Lower lobe of right lung (tissue), 2 donors: Measurements from ENCODE around the gene ARHGEF1. TPM values are rescaled to one million over a fixed set of nuclear protein-coding genes. Genes with fewer than 3 reads are reported as not detected.

Source experiments
- ATAC-seq, 2 donors: fragments of 200-7000 bp; cut with Tn5 transposase; one replicate each; pipeline ENCODE4 v1.9.1; 2020 to 2022; ENCODE audit warnings: mild to moderate bottlenecking in 2 of 2, moderate library complexity in 2 of 2
- DNase-seq: peaks from one replicate; pipeline ENCODE4 v3.0.0-alpha.2; 2020
- H3K27ac ChIP-seq: fragments of 200-600 bp; one replicate; pipeline ENCODE4 v1.8.0; 2022
- H3K27me3 ChIP-seq: fragments of 200-600 bp; one replicate; pipeline ENCODE4 v1.8.0; 2022; ENCODE audit warnings: low read depth
- H3K36me3 ChIP-seq: fragments of 200-600 bp; one replicate; pipeline ENCODE4 v1.8.0; 2022; ENCODE audit warnings: mild to moderate bottlenecking
- H3K4me1 ChIP-seq: fragments of 200-600 bp; one replicate; pipeline ENCODE4 v1.8.0; 2022
- H3K4me3 ChIP-seq: fragments of 200-600 bp; one replicate; pipeline ENCODE4 v1.8.0; 2022; ENCODE audit warnings: mild to moderate bottlenecking
- H3K9me3 ChIP-seq: fragments of 200-600 bp; one replicate; pipeline ENCODE4 v1.8.0; 2022
- CTCF ChIP-seq: fragments of 200-600 bp; IDR thresholded peaks from one replicate; pipeline ENCODE4 v1.8.0; 2022; ENCODE audit warnings: antibody characterized with exemption, mild to moderate bottlenecking
- intact Hi-C: fragments of 100-400 bp; cut with DNase I; formaldehyde crosslinking; loops from one replicate; pipeline ENCODE4 v1.11.0; 2022
- total RNA-seq: library from RNA; stranded (reverse); fragmentation: NEBNext Ultra II Directional; extraction: Animal tissue kit (Norgen Biotek cat#: 25700); gene quantifications from one replicate; pipeline ENCODE4 v1.2.1, GENCODE V29; 2021
- donor health status: DM: no; HTN: yes; CAD: no; lungs with severe emphysema.

The ARHGEF1 gene
- total RNA-seq, 1 donor from 2014 or later = 206 TPM

- no peak within 1 kb of the TSS for H3K27ac ChIP-seq
- no peaks in the 10 kb centered on the region for H3K36me3 ChIP-seq
- no peak for TF ChIP-seq CTCF
- peaks cover 21% of the 10 kb centered on the region for H3K27me3 ChIP-seq
- H3K4me1 ChIP-seq = no peaks in the 10 kb centered on the region
- ATAC-seq (no peak), DNase-seq (no peak)
- no peak within 1 kb of the TSS for H3K4me3 ChIP-seq
- H3K9me3 ChIP-seq = no peaks in the 10 kb centered on the region
- intact Hi-C loops = no loop called here
Observed at GRCh38 chr19:41845001-41845050, 38.2 kb upstream of the ARHGEF1 start, which contains the start of gene DMRTC2. DMRTC2 (plus strand) TSS chr19:41845042; CDS start chr19:41847429, 2,387 bp downstream.

GRCh38 chr19:41845051-41845590 is 37.9 kb upstream of the ARHGEF1 start:
- intact Hi-C loops = no loop called here
- Histone ChIP-seq H3K36me3 (no peaks in the 10 kb centered on the region), H3K27me3 (peaks cover 21% of the 10 kb centered on the region), H3K4me1 (no peaks in the 10 kb centered on the region), H3K27ac (no peak overlapping the region), H3K9me3 (no peaks in the 10 kb centered on the region), H3K4me3 (no peak overlapping the region)
- no peak for TF ChIP-seq CTCF
- ATAC-seq (no peak), DNase-seq (no peak)

DNA sequence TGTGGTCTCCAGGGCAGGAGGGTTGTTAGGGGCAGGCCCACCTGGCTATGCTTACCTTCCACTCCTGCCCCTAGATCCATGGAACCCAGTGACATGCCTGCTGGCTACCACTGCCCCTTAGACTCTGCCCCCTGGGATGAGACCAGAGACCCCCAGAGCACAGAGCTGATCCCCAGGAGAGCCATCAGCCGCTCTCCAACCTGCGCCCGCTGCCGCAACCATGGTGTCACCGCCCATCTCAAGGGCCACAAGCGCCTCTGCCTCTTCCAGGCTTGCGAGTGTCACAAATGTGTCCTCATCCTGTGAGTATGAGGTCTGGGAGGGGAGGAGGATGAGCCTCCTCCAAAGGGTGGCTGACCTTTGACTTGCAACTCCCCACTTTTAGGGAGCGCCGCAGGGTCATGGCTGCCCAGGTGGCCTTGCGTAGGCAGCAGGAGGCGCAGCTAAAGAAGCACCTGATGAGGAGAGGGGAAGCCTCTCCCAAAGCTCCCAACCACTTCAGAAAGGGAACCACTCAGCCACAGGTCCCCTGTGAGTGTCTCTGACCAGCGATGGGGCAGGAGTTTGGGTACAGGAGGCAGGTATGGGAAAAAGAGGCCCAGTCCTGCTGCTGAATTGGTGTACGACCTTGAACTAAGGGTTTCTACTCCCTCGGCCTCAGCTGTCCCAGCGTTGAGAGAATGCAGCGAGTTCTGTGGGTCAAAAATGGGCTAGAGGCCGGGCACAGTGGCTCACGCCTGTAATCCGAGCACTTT is 35.5 kb upstream of the ARHGEF1 start:
- ATAC-seq (no peak), DNase-seq (no peak)
- intact Hi-C loops = no loop called here
- Histone ChIP-seq H3K27ac (no peak overlapping the region), H3K27me3 (peaks cover 8% of the 10 kb centered on the region), H3K36me3 (no peaks in the 10 kb centered on the region), H3K4me1 (no peaks in the 10 kb centered on the region), H3K9me3 (no peaks in the 10 kb centered on the region), H3K4me3 (no peak overlapping the region)
- TF ChIP-seq CTCF = no peak

DNA sequence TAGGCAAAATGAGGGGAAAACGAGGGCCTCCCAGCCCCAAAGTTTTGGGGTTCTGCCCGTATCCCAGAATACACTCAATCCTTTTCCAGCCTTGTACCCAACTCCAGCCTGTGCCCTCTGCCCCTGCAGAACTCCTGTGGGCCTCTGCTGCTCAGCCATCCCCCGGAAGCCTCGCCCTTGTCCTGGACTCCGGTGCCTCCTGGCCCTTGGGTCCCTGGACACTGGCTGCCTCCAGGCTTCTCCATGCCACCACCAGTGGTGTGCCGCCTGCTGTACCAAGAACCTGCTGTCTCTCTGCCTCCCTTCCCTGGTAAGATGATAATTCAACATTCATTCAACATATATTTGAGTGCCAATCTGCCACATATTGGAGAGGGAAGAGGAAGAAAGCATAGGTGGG is 34.3 kb upstream of the ARHGEF1 start:
- H3K9me3 ChIP-seq = no peaks in the 10 kb centered on the region
- ATAC-seq (no peak), DNase-seq (no peak)
- no peak overlapping the region for H3K4me3 ChIP-seq
- no peaks in the 10 kb centered on the region for H3K36me3 ChIP-seq
- no peak for TF ChIP-seq CTCF
- no peak overlapping the region for H3K27ac ChIP-seq
- intact Hi-C loops = no loop called here
- no peaks in the 10 kb centered on the region for H3K4me1 ChIP-seq
- peaks cover 10% of the 10 kb centered on the region for H3K27me3 ChIP-seq

DNA sequence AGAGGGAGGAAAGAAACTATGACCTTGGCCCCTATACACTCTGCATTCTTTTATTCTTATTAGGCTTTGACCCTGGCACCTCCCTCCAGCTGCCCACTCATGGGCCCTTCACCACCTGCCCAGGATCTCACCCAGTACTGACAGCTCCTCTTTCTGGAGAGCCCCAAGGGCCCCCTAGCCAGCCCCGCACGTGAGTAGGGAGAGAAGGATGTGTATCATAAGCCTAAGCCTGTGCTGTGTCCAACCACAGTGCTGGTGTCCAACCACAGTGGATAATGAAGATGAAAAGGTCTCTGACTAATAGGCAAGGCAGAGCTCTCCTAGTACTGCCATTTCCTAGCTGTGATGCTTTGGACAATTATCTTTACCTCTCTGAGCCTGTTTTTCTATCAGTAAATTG is 33.9 kb upstream of the ARHGEF1 start:
- DNase-seq = no peak

More for the DNA sequence above, 33.9 kb upstream of the ARHGEF1 start:
- intact Hi-C loops = no loop called here
- no peaks in the 10 kb centered on the region for H3K4me1 ChIP-seq
- no peak overlapping the region for H3K4me3 ChIP-seq
- ATAC-seq = no peak
- TF ChIP-seq CTCF = no peak
- H3K9me3 ChIP-seq = no peaks in the 10 kb centered on the region
- H3K27ac ChIP-seq = no peak overlapping the region
- H3K27me3 ChIP-seq = peaks cover 10% of the 10 kb centered on the region
- no peaks in the 10 kb centered on the region for H3K36me3 ChIP-seq
